ENCODE results near the gene RAD18. TPM values are rescaled to one million over a fixed set of nuclear protein-coding genes. Genes with fewer than 3 reads are reported as not detected.

The RAD18 gene
- total RNA-seq, 1 donor from 2014 or later: 6.0 TPM

DNA sequence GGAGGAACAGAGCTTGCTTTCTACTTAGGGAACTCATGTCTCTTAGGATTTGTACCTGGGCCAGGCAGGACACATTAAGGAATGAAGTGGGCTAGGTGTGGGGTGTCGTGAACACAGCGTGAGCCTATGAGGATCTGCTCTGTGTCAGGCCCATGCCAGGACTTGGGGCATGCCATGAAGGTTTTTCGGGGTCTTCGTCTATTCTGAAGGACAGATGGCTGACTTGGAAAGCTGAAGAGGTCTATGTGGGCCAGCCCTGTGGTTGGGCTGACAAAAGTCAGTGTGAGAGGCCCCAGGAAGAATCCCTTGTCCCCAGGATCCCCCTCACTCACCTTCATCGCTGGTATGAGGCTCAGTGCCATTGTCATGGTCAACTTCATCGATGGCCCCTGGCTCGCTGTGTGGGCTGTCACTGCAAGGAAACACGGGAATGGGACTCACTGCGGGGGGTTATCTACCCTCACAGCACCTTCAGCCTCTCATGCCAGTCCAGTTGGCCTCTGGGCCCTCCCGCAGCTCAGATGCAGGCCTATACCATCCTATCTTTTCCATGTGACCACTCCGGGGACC is 46.8 kb upstream of the RAD18 start:
- Mint-ChIP-seq H3K27me3 (ENCODE audit: low read depth, unreplicated experiment) (peaks cover 3% of the 10 kb centered on the region), H3K27ac (ENCODE audit: unreplicated experiment) (no peak overlapping the region), H3K4me1 (ENCODE audit: low read depth, unreplicated experiment) (peaks cover 13% of the 10 kb centered on the region), H3K4me3 (ENCODE audit: unreplicated experiment) (no peak overlapping the region), H3K9me3 (ENCODE audit: unreplicated experiment) (no peaks in the 10 kb centered on the region), H3K36me3 (ENCODE audit: low read depth, unreplicated experiment) (peaks cover 7% of the 10 kb centered on the region)
- Histone ChIP-seq H3K4me2 (ENCODE audit: low read length) (no peak overlapping the region), H3K4me3 (ENCODE audit: insufficient read depth, low read depth, low read length) (no peak overlapping the region), H3K79me2 (ENCODE audit: insufficient read depth, low read length) (no peaks in the 10 kb centered on the region), H3K27ac (ENCODE audit: low read depth, low read length) (no peak overlapping the region), H3K4me1 (ENCODE audit: insufficient read depth, low read length) (peaks cover 3% of the 10 kb centered on the region), H3K9ac (ENCODE audit: low read length) (no peak overlapping the region), H2AFZ (ENCODE audit: low read depth, low read length) (no peak overlapping the region), H3K27me3 (ENCODE audit: insufficient read depth, low read length) (no peaks in the 10 kb centered on the region), H4K20me1 (ENCODE audit: insufficient read depth, low read length) (no peaks in the 10 kb centered on the region), H3K36me3 (ENCODE audit: insufficient read depth, low read length) (no peaks in the 10 kb centered on the region), H3K9me3 (ENCODE audit: insufficient read depth, low read depth, low read length) (no peaks in the 10 kb centered on the region)
- DNase-seq (ENCODE audit: low read depth): no peak
- TF ChIP-seq, protein P1, sequence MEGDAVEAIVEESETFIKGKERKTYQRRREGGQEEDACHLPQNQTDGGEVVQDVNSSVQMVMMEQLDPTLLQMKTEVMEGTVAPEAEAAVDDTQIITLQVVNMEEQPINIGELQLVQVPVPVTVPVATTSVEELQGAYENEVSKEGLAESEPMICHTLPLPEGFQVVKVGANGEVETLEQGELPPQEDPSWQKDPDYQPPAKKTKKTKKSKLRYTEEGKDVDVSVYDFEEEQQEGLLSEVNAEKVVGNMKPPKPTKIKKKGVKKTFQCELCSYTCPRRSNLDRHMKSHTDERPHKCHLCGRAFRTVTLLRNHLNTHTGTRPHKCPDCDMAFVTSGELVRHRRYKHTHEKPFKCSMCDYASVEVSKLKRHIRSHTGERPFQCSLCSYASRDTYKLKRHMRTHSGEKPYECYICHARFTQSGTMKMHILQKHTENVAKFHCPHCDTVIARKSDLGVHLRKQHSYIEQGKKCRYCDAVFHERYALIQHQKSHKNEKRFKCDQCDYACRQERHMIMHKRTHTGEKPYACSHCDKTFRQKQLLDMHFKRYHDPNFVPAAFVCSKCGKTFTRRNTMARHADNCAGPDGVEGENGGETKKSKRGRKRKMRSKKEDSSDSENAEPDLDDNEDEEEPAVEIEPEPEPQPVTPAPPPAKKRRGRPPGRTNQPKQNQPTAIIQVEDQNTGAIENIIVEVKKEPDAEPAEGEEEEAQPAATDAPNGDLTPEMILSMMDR (IDR thresholded peaks at IDR 0.05; ENCODE audit: insufficient read depth, low read depth, low read length): no peak
- no peak for TF ChIP-seq EZH2 (IDR thresholded peaks at IDR 0.05; ENCODE audit: insufficient read depth, low read length)
- no peak for FAIRE-seq

DNA sequence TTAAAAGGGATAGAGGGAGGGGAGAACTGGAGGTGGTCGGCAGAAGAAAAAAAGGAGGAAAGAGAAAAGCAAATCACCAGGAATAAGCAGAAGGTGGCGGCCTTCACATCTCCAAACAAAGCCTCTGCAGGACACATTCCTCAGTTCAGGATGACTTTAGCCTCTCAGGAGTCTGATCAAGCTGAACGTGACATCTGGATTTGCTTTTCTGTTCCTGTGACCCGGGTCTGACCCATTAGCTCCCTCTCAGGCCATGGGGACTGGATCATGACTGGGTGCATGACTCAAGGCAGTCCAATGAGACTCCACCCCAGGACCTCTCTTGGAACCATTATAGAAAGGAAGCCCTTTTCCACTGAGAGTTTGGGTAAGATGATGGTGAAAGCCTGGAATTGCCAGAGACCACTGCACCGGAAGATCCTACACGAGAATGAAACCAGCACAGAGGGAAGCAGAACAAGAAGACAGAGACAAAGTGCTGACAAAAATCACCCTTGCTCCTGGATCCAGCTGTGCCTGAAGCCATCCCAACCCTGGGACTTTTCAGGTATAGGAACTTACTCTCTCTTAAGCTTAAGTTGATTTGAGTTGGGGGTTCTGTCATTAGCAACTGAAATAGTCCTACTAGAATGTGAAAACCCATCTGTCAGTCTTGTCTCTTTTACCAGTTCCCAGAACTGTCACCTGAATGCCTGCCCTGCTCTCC is 45.4 kb upstream of the RAD18 start:
- Histone ChIP-seq H3K36me3 (ENCODE audit: insufficient read depth, low read length) (no peaks in the 10 kb centered on the region), H3K27ac (ENCODE audit: low read depth, low read length) (no peak overlapping the region), H3K4me1 (ENCODE audit: insufficient read depth, low read length) (peaks cover 3% of the 10 kb centered on the region), H3K4me3 (ENCODE audit: insufficient read depth, low read depth, low read length) (no peak overlapping the region), H2AFZ (ENCODE audit: low read depth, low read length) (no peak overlapping the region), H3K4me2 (ENCODE audit: low read length) (no peak overlapping the region), H3K9me3 (ENCODE audit: insufficient read depth, low read depth, low read length) (no peaks in the 10 kb centered on the region), H3K79me2 (ENCODE audit: insufficient read depth, low read length) (no peaks in the 10 kb centered on the region), H3K27me3 (ENCODE audit: insufficient read depth, low read length) (no peaks in the 10 kb centered on the region), H3K9ac (ENCODE audit: low read length) (no peak overlapping the region), H4K20me1 (ENCODE audit: insufficient read depth, low read length) (no peaks in the 10 kb centered on the region)
- H3K36me3 Mint-ChIP-seq (ENCODE audit: low read depth, unreplicated experiment): peaks cover 7% of the 10 kb centered on the region
- H3K4me1 Mint-ChIP-seq (ENCODE audit: low read depth, unreplicated experiment): peaks cover 13% of the 10 kb centered on the region
- no peak overlapping the region for H3K27ac Mint-ChIP-seq (ENCODE audit: unreplicated experiment)
- H3K27me3 Mint-ChIP-seq (ENCODE audit: low read depth, unreplicated experiment): peaks cover 3% of the 10 kb centered on the region
- FAIRE-seq: no peak
- no peaks in the 10 kb centered on the region for H3K9me3 Mint-ChIP-seq (ENCODE audit: unreplicated experiment)
- TF ChIP-seq EZH2 (IDR thresholded peaks at IDR 0.05; ENCODE audit: insufficient read depth, low read length): no peak
- TF ChIP-seq, protein P1 (IDR thresholded peaks at IDR 0.05; ENCODE audit: insufficient read depth, low read depth, low read length): no peak
- no peak overlapping the region for H3K4me3 Mint-ChIP-seq (ENCODE audit: unreplicated experiment)
- DNase-seq (ENCODE audit: low read depth): no peak

DNA sequence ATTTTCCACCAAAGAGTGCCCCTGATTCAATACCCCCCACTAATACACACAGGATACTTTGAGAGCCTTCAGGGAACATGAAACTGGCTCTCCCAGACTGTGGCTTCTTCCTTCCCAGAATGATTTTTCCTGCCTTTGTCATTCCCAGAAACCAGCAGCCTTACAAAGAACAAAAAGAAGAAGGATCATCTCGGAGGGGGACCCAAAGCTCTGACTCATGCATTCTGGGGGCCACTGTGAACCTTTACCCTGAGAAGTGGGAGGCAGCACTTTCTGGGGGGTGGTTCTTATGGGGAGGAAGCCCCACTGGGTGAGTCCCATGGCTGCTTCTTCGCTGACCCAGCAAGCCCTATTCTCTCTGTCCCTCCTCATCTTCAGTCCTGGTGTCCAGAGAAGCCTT is 44.7 kb upstream of the RAD18 start:
- DNase-seq (ENCODE audit: low read depth) (no peak), FAIRE-seq (no peak)
- H2AFZ ChIP-seq (ENCODE audit: low read depth, low read length): no peak overlapping the region
- Mint-ChIP-seq H3K36me3 (ENCODE audit: low read depth, unreplicated experiment) (peaks cover 7% of the 10 kb centered on the region), H3K4me1 (ENCODE audit: low read depth, unreplicated experiment) (peaks cover 13% of the 10 kb centered on the region), H3K4me3 (ENCODE audit: unreplicated experiment) (no peak overlapping the region), H3K27me3 (ENCODE audit: low read depth, unreplicated experiment) (peaks cover 3% of the 10 kb centered on the region), H3K9me3 (ENCODE audit: unreplicated experiment) (no peaks in the 10 kb centered on the region), H3K27ac (ENCODE audit: unreplicated experiment) (no peak overlapping the region)
- H3K4me1 ChIP-seq (ENCODE audit: insufficient read depth, low read length): peaks cover 3% of the 10 kb centered on the region
- H4K20me1 ChIP-seq (ENCODE audit: insufficient read depth, low read length): no peaks in the 10 kb centered on the region
- no peaks in the 10 kb centered on the region for H3K79me2 ChIP-seq (ENCODE audit: insufficient read depth, low read length)
- H3K9me3 ChIP-seq (ENCODE audit: insufficient read depth, low read depth, low read length): no peaks in the 10 kb centered on the region
- H3K27ac ChIP-seq (ENCODE audit: low read depth, low read length): no peak overlapping the region
- no peaks in the 10 kb centered on the region for H3K27me3 ChIP-seq (ENCODE audit: insufficient read depth, low read length)
- no peak overlapping the region for H3K4me3 ChIP-seq (ENCODE audit: insufficient read depth, low read depth, low read length)
- no peaks in the 10 kb centered on the region for H3K36me3 ChIP-seq (ENCODE audit: insufficient read depth, low read length)
- no peak overlapping the region for H3K9ac ChIP-seq (ENCODE audit: low read length)
- no peak overlapping the region for H3K4me2 ChIP-seq (ENCODE audit: low read length)
- TF ChIP-seq, protein P1 (IDR thresholded peaks at IDR 0.05; ENCODE audit: insufficient read depth, low read depth, low read length): no peak
- TF ChIP-seq EZH2 (IDR thresholded peaks at IDR 0.05; ENCODE audit: insufficient read depth, low read length): no peak

Data from astrocyte (in vitro differentiated cells and primary cell).